Stimulated activated CD4-positive, alpha-beta T cell treated with anti-CD3 and anti-CD28 coated beads, Interleukin-4, amount 100 ng/mL, for 1 hour (primary cell): ENCODE measurements around the gene HNRNPUL1.

Source experiments
- DNase-seq: peaks from one replicate; pipeline ENCODE4 v3.0.0-alpha.2; 2020

The HNRNPUL1 gene

GRCh38 chr19:41355035-41355434 is 90.9 kb downstream of the HNRNPUL1 start:
- no peak for DNase-seq

GRCh38 chr19:41355802-41356201 is 91.6 kb downstream of the HNRNPUL1 start:
- no peak for DNase-seq

- no peak for DNase-seq
Observed at GRCh38 chr19:41356984-41357739, 93.0 kb downstream of the HNRNPUL1 start.
